Spinal cord (tissue), 10 donors: Measurements from ENCODE around the gene SCNN1A. TPM values are rescaled to one million over a fixed set of nuclear protein-coding genes. Genes with fewer than 3 reads are reported as not detected.

Experiments
- DNase-seq, 6 donors: peaks; one replicate each; pipeline versions ENCODE4 v3.0.0 to v3.0.0-alpha.2; 2013 to 2015; ENCODE audit warnings: low spot score in 6 of 6, low read depth in 4 of 6
- H3K27ac ChIP-seq: one replicate; pipeline ENCODE4 v1.5.1; 2013; ENCODE audit warnings: low read depth, low read length, control low read depth
- H3K27me3 ChIP-seq: one replicate; pipeline ENCODE4 v1.6.1; 2013; ENCODE audit warnings: low read length; ENCODE audit not compliant: control insufficient read depth, insufficient read depth
- H3K36me3 ChIP-seq: one replicate; pipeline ENCODE4 v1.6.1; 2013; ENCODE audit warnings: low read length; ENCODE audit not compliant: control insufficient read depth, insufficient read depth
- H3K4me1 ChIP-seq: one replicate; pipeline ENCODE4 v1.6.1; 2013; ENCODE audit warnings: low read length; ENCODE audit not compliant: control insufficient read depth, insufficient read depth
- H3K4me3 ChIP-seq: one replicate; pipeline ENCODE4 v1.5.1; 2013; ENCODE audit warnings: low read depth, low read length, control low read depth
- H3K9me3 ChIP-seq: one replicate; pipeline ENCODE4 v1.6.1; 2013; ENCODE audit warnings: low read length; ENCODE audit not compliant: control insufficient read depth, insufficient read depth
- WGBS: methylation state at CpG from one replicate; pipeline ENCODE4 v1.1.5; 2013; ENCODE audit warnings: missing lambda C conversion rate; ENCODE audit not compliant: insufficient coverage; 5-methylcytosine and 5-hydroxymethylcytosine counted together
- polyA plus RNA-seq, 2 donors: library from polyadenylated mRNA; unstranded; fragments of 120-200 nt; gene quantifications; one replicate each; pipeline ENCODE4 v1.2.1, GENCODE V29; 2013; ENCODE audit not compliant: insufficient read length in 2 of 2
- total RNA-seq, 2 donors: library from RNA; depleted of rRNA in 1 of 2; stranded (reverse); fragments of 120-200 nt in 1 of 2; fragments of >200 nt in 1 of 2; gene quantifications; one replicate each; pipeline versions ENCODE4 v1.2.3 to v1.2.4, GENCODE V29; 2013 to 2014
- donor health status: healthy.

SCNN1A gene
- total and polyA plus RNA-seq, 4 donors = 0.40 to 1.3 (median 0.73) TPM

- peaks cover 15% of the 10 kb centered on the region for H3K27me3 ChIP-seq
- H3K36me3 ChIP-seq = no peaks in the 10 kb centered on the region
- H3K9me3 ChIP-seq = no peaks in the 10 kb centered on the region
- H3K4me3 ChIP-seq = no peak overlapping the region
- WGBS = 65% methylated on average over 8 of the region's 11 CpGs
- H3K4me1 ChIP-seq = peaks cover 10% of the 10 kb centered on the region
- DNase-seq = no peak
- no peak overlapping the region for H3K27ac ChIP-seq
Measured at GRCh38 chr12:6312529-6313325, 62.6 kb downstream of the SCNN1A start.

GRCh38 chr12:6311822-6312528 lies 63.4 kb downstream of the SCNN1A start:
- Histone ChIP-seq H3K36me3 (no peaks in the 10 kb centered on the region), H3K27me3 (peaks cover 15% of the 10 kb centered on the region), H3K4me1 (peaks cover 10% of the 10 kb centered on the region), H3K4me3 (no peak overlapping the region), H3K9me3 (no peaks in the 10 kb centered on the region), H3K27ac (no peak overlapping the region)
- 96% methylated on average over 6 of the region's 8 CpGs for WGBS
- DNase-seq = no peak

GRCh38 chr12:6310771-6311610 lies 64.4 kb downstream of the SCNN1A start:
- H3K9me3 ChIP-seq = no peaks in the 10 kb centered on the region
- no peaks in the 10 kb centered on the region for H3K36me3 ChIP-seq
- peaks cover 15% of the 10 kb centered on the region for H3K27me3 ChIP-seq
- DNase-seq = no peak
- H3K4me1 ChIP-seq = peaks cover 10% of the 10 kb centered on the region
- no peak overlapping the region for H3K4me3 ChIP-seq
- WGBS = 17% methylated on average over 42 of the region's 43 CpGs
- no peak overlapping the region for H3K27ac ChIP-seq

GRCh38 chr12:6307529-6307928 lies 67.8 kb downstream of the SCNN1A start:
- H3K27me3 ChIP-seq = peaks cover 15% of the 10 kb centered on the region
- peaks cover 10% of the 10 kb centered on the region for H3K4me1 ChIP-seq
- H3K9me3 ChIP-seq = no peaks in the 10 kb centered on the region
- no peaks in the 10 kb centered on the region for H3K36me3 ChIP-seq
- H3K4me3 ChIP-seq = no peak overlapping the region
- DNase-seq = no peak
- WGBS = 77% methylated on average over 4 of the region's 5 CpGs
- H3K27ac ChIP-seq = no peak overlapping the region

GRCh38 chr12:6306599-6307220 lies 68.7 kb downstream of the SCNN1A start:
- Histone ChIP-seq H3K27ac (no peak overlapping the region), H3K27me3 (peaks cover 15% of the 10 kb centered on the region), H3K4me1 (peaks cover 10% of the 10 kb centered on the region), H3K36me3 (no peaks in the 10 kb centered on the region), H3K4me3 (no peak overlapping the region), H3K9me3 (no peaks in the 10 kb centered on the region)
- WGBS = 86% methylated on average over 11 of the region's 11 CpGs
- DNase-seq = no peak

GRCh38 chr12:6306151-6306550 lies 69.2 kb downstream of the SCNN1A start:
- H3K4me3 ChIP-seq = no peak overlapping the region
- no peaks in the 10 kb centered on the region for H3K9me3 ChIP-seq
- H3K36me3 ChIP-seq = no peaks in the 10 kb centered on the region
- WGBS = 100% methylated on average over 4 of the region's 6 CpGs
- no peak for DNase-seq
- H3K27me3 ChIP-seq = peaks cover 12% of the 10 kb centered on the region
- H3K27ac ChIP-seq = no peak overlapping the region
- H3K4me1 ChIP-seq = peaks cover 10% of the 10 kb centered on the region

- WGBS = 96% methylated on average over 4 of the region's 5 CpGs
- Histone ChIP-seq H3K4me3 (no peak overlapping the region), H3K36me3 (no peaks in the 10 kb centered on the region), H3K9me3 (no peaks in the 10 kb centered on the region), H3K27me3 (no peaks in the 10 kb centered on the region), H3K27ac (no peak overlapping the region), H3K4me1 (no peaks in the 10 kb centered on the region)
- no peak for DNase-seq
Measured at GRCh38 chr12:6303071-6303470, 72.3 kb downstream of the SCNN1A start.

- no peaks in the 10 kb centered on the region for H3K27me3 ChIP-seq
- H3K9me3 ChIP-seq = no peaks in the 10 kb centered on the region
- WGBS = 75% methylated on average over 3 of the region's 3 CpGs
- H3K36me3 ChIP-seq = no peaks in the 10 kb centered on the region
- H3K4me3 ChIP-seq = no peak overlapping the region
- H3K4me1 ChIP-seq = no peaks in the 10 kb centered on the region
- no peak overlapping the region for H3K27ac ChIP-seq
- no peak for DNase-seq
Measured at GRCh38 chr12:6302621-6303020, 72.7 kb downstream of the SCNN1A start.

- Histone ChIP-seq H3K27me3 (no peaks in the 10 kb centered on the region), H3K36me3 (no peaks in the 10 kb centered on the region), H3K4me3 (no peak overlapping the region), H3K9me3 (no peaks in the 10 kb centered on the region), H3K4me1 (no peaks in the 10 kb centered on the region), H3K27ac (no peak overlapping the region)
- no peak for DNase-seq
- 97% methylated on average over 4 of the region's 7 CpGs for WGBS
Measured at GRCh38 chr12:6301721-6302120, 73.6 kb downstream of the SCNN1A start.
